Measurements from ENCODE around the gene KLHDC9. TPM values are rescaled to one million over a fixed set of nuclear protein-coding genes. Genes with fewer than 3 reads are reported as not detected.

KLHDC9 gene
- total and polyA plus RNA-seq, 2 of the 13 experiments (the other 11 are each of a cell fraction or from before 2014, with no cell fraction given), result 2.9 TPM

DNA sequence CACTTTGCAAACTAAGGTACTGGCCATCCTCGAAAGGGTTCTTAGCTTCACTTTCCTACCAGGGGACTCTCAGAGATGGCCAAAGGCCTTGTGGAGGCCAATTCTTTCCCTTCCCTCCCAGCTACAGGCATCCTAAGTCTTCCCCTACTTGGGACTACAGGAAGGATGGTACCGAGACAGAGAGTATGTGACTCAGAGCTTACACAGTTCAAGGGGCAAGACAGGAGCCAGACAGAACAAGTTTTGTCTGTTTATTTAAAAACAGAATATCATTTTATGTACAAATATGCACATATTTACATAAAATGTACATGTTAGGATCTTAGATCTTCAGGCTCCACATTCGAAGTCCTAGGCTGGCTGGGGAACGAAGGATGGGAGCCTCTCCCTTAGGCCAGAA, 27.4 kb upstream of the KLHDC9 start:
- in situ Hi-C loops (cut with HindIII; ENCODE audit: extremely low pct_ligation_motif_present, low pct_unique_long_range_greater_than_20kb) (no loop called here), intact Hi-C loops (cut with micrococcal nuclease; ENCODE audit: unreplicated experiment) (no loop called here)
- ChIA-PET POLR2A (interaction anchor here (1.6 kb wide), 1 partner anchor 25 kb away, joined by 4 read pairs; the partner anchor contains the start of gene USF1), CTCF (ENCODE audit: low intra/inter-chr PET ratio, low total read pairs) (interaction anchor here (4.5 kb wide), 1 partner anchor 27 kb away, joined by 50 read pairs; the partner anchor contains the start of gene KLHDC9)
- peaks cover 35% of the 10 kb centered on the region for H3K4me1 ChIP-seq (ENCODE audit: insufficient read depth, low read length)
- no peak overlapping the region for H3K27ac ChIP-seq (ENCODE audit: extremely low read length, insufficient read depth, low read length)
- H3K27me3 ChIP-seq (ENCODE audit: control insufficient read depth in 1 of 2, insufficient read depth in 2 of 2, low read length in 2 of 2), result no peaks in the 10 kb centered on the region
- no peaks in the 10 kb centered on the region for H3K36me3 ChIP-seq (replicated peaks in 1 of 2; ENCODE audit: control insufficient read depth in 1 of 2, insufficient read depth in 2 of 2, low read length in 2 of 2)
- no TSS peak for BruUV-seq (replicated peaks)
- FAIRE-seq (no peak), ATAC-seq (no peak), DNase-seq (ENCODE audit: low spot score) (no peak)
- no peak overlapping the region for H3K9ac ChIP-seq (ENCODE audit: insufficient read depth, low read depth, low read length)
- H3K4me3 ChIP-seq (replicated peaks in 1 of 3; ENCODE audit: insufficient read depth in 1 of 3, low read depth in 2 of 3, low read length in 3 of 3), result no peak overlapping the region
- no peaks in the 10 kb centered on the region for H4K20me1 ChIP-seq (ENCODE audit: insufficient read depth, low read length)
- H3K4me2 ChIP-seq (ENCODE audit: low read depth, low read length), result no peak overlapping the region
- WGBS (ENCODE audit: low lambda C conversion rate), result 90% methylated on average over 4 of the region's 4 CpGs
- no peak overlapping the region for H2AFZ ChIP-seq (ENCODE audit: low read length)
- H3K79me2 ChIP-seq (ENCODE audit: insufficient read depth, low read length), result no peaks in the 10 kb centered on the region
- no peaks in the 10 kb centered on the region for H3K9me3 ChIP-seq (ENCODE audit: low read length)
- TF ChIP-seq, protein P1, sequence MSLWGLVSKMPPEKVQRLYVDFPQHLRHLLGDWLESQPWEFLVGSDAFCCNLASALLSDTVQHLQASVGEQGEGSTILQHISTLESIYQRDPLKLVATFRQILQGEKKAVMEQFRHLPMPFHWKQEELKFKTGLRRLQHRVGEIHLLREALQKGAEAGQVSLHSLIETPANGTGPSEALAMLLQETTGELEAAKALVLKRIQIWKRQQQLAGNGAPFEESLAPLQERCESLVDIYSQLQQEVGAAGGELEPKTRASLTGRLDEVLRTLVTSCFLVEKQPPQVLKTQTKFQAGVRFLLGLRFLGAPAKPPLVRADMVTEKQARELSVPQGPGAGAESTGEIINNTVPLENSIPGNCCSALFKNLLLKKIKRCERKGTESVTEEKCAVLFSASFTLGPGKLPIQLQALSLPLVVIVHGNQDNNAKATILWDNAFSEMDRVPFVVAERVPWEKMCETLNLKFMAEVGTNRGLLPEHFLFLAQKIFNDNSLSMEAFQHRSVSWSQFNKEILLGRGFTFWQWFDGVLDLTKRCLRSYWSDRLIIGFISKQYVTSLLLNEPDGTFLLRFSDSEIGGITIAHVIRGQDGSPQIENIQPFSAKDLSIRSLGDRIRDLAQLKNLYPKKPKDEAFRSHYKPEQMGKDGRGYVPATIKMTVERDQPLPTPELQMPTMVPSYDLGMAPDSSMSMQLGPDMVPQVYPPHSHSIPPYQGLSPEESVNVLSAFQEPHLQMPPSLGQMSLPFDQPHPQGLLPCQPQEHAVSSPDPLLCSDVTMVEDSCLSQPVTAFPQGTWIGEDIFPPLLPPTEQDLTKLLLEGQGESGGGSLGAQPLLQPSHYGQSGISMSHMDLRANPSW (CRISPR knock-in tag; IDR thresholded peaks at IDR 0.05; ENCODE audit: borderline replicate concordance), result no peak
- TF ChIP-seq ATRX (CRISPR knock-in tag; IDR thresholded peaks at IDR 0.05; ENCODE audit: borderline replicate concordance) (no peak), ZNF879 (CRISPR knock-in tag; IDR thresholded peaks at IDR 0.05) (no peak), ZSCAN21 (CRISPR knock-in tag; IDR thresholded peaks at IDR 0.05; ENCODE audit: borderline replicate concordance) (no peak), AGO1 (IDR thresholded peaks at IDR 0.05; ENCODE audit: low read depth, low read length, poor library complexity, severe bottlenecking) (no peak), SPEN (CRISPR knock-in tag; IDR thresholded peaks at IDR 0.05; ENCODE audit: low read depth) (no peak), ETV6 (CRISPR knock-in tag; conservative IDR thresholded peaks at IDR 0.05) (no peak), FLYWCH1 (CRISPR knock-in tag; IDR thresholded peaks at IDR 0.05) (no peak), JDP2 (CRISPR knock-in tag; IDR thresholded peaks at IDR 0.05; ENCODE audit: borderline replicate concordance) (no peak), HDAC2 (CRISPR knock-in tag; IDR thresholded peaks at IDR 0.05) (no peak), ZBTB40 (IDR thresholded peaks at IDR 0.05) (no peak), ZBTB40 (CRISPR knock-in tag; IDR thresholded peaks at IDR 0.05) (no peak), HNF4A (CRISPR knock-in tag; IDR thresholded peaks at IDR 0.05) (no peak), RORA (CRISPR knock-in tag; IDR thresholded peaks at IDR 0.05) (no peak), RBM22 (optimal IDR thresholded peaks at IDR 0.05; ENCODE audit: low read length) (no peak)

Data from HepG2 (cell line).